T-helper 17 cell (primary cell): ENCODE results near the gene NCKAP1. TPM values are rescaled to one million over a fixed set of nuclear protein-coding genes. Genes with fewer than 3 reads are reported as not detected.

Experiments
- ATAC-seq: fragments of 150-1000 bp; cut with Tn5 transposase; 2 replicates; pipeline ENCODE4 v1.10.0; 2021; ENCODE audit warnings: mild to moderate bottlenecking, moderate library complexity
- DNase-seq, 3 donors: peaks; one replicate each; pipeline versions ENCODE4 v3.0.0 to v3.0.0-alpha.2; 2020 to 2021
- H3K9me3 ChIP-seq: one replicate; pipeline ENCODE4 v1.7.0; 2013; ENCODE audit warnings: low read length, mild to moderate bottlenecking; ENCODE audit not compliant: control insufficient read depth, poor library complexity, severe bottlenecking
- H3K27ac Mint-ChIP-seq: one replicate; pipeline ENCODE4 v1.8.0; 2022; ENCODE audit warnings: mild to moderate bottlenecking, moderate library complexity, mixed read lengths
- H3K27me3 Mint-ChIP-seq: one replicate; pipeline ENCODE4 v1.8.0; 2022; ENCODE audit warnings: mixed read lengths
- H3K36me3 Mint-ChIP-seq: one replicate; pipeline ENCODE4 v1.8.0; 2022; ENCODE audit warnings: low read depth, mixed read lengths
- H3K4me1 Mint-ChIP-seq: one replicate; pipeline ENCODE4 v1.8.0; 2022; ENCODE audit warnings: mild to moderate bottlenecking, mixed read lengths
- H3K4me3 Mint-ChIP-seq: one replicate; pipeline ENCODE4 v1.8.0; 2022; ENCODE audit warnings: mild to moderate bottlenecking, moderate library complexity, mixed read lengths
- total RNA-seq, 4 donors: library from RNA in 2 of 4; stranded (reverse) in 2 of 4; gene quantifications; one replicate each; pipeline ENCODE4 v1.2.3 and lab custom pipeline; 2022 to 2026

NCKAP1 gene
- total RNA-seq, 2 donors from 2014 or later, result 6.9 to 13.9 TPM

GRCh38 chr2:182916417-182916816 lies 121.8 kb downstream of the NCKAP1 start:
- no peaks in the 10 kb centered on the region for H3K9me3 ChIP-seq
- H3K27me3 Mint-ChIP-seq, result no peaks in the 10 kb centered on the region
- H3K4me3 Mint-ChIP-seq, result no peak overlapping the region

GRCh38 chr2:182915369-182916326 lies 122.6 kb downstream of the NCKAP1 start:
- H3K4me1 Mint-ChIP-seq, result no peaks in the 10 kb centered on the region
- no peaks in the 10 kb centered on the region for H3K36me3 Mint-ChIP-seq
- DNase-seq (no peak), ATAC-seq (no peak)
- H3K27me3 Mint-ChIP-seq, result no peaks in the 10 kb centered on the region
- no peak overlapping the region for H3K27ac Mint-ChIP-seq
- H3K4me3 Mint-ChIP-seq, result no peak overlapping the region
- no peaks in the 10 kb centered on the region for H3K9me3 ChIP-seq

More at GRCh38 chr2:182916417-182916816, 121.8 kb downstream of the NCKAP1 start:
- Mint-ChIP-seq H3K27ac (no peak overlapping the region), H3K4me1 (no peaks in the 10 kb centered on the region), H3K36me3 (peaks cover 2% of the 10 kb centered on the region)
- ATAC-seq (no peak), DNase-seq (no peak)

GRCh38 chr2:182914852-182915251 lies 123.4 kb downstream of the NCKAP1 start:
- DNase-seq (no peak), ATAC-seq (no peak)
- Mint-ChIP-seq H3K27ac (no peak overlapping the region), H3K36me3 (no peaks in the 10 kb centered on the region), H3K4me1 (no peaks in the 10 kb centered on the region), H3K27me3 (no peaks in the 10 kb centered on the region), H3K4me3 (no peak overlapping the region)
- no peaks in the 10 kb centered on the region for H3K9me3 ChIP-seq

GRCh38 chr2:182913064-182913463 lies 125.2 kb downstream of the NCKAP1 start:
- Mint-ChIP-seq H3K27me3 (no peaks in the 10 kb centered on the region), H3K4me3 (no peak overlapping the region), H3K27ac (no peak overlapping the region), H3K4me1 (no peaks in the 10 kb centered on the region), H3K36me3 (peaks cover 2% of the 10 kb centered on the region)
- no peaks in the 10 kb centered on the region for H3K9me3 ChIP-seq
- DNase-seq (no peak), ATAC-seq (no peak)

GRCh38 chr2:182912518-182912915 lies 125.7 kb downstream of the NCKAP1 start:
- Mint-ChIP-seq H3K27me3 (no peaks in the 10 kb centered on the region), H3K27ac (no peak overlapping the region), H3K4me3 (no peak overlapping the region), H3K36me3 (peaks cover 2% of the 10 kb centered on the region), H3K4me1 (no peaks in the 10 kb centered on the region)
- ATAC-seq, result no peak
- H3K9me3 ChIP-seq, result no peaks in the 10 kb centered on the region
- no peak for DNase-seq

- Mint-ChIP-seq H3K4me3 (no peak overlapping the region), H3K27ac (no peak overlapping the region), H3K36me3 (peaks cover 2% of the 10 kb centered on the region), H3K4me1 (no peaks in the 10 kb centered on the region), H3K27me3 (no peaks in the 10 kb centered on the region)
- no peak for DNase-seq
- ATAC-seq, result no peak
- no peaks in the 10 kb centered on the region for H3K9me3 ChIP-seq
Measured at GRCh38 chr2:182911813-182912517, 126.3 kb downstream of the NCKAP1 start.

- H3K9me3 ChIP-seq, result no peaks in the 10 kb centered on the region
- no peak for ATAC-seq
- no peaks in the 10 kb centered on the region for H3K4me1 Mint-ChIP-seq
- H3K4me3 Mint-ChIP-seq, result no peak overlapping the region
- H3K27ac Mint-ChIP-seq, result no peak overlapping the region
- no peaks in the 10 kb centered on the region for H3K27me3 Mint-ChIP-seq
- H3K36me3 Mint-ChIP-seq, result peaks cover 2% of the 10 kb centered on the region
- no peak for DNase-seq
Measured at GRCh38 chr2:182910965-182911364, 127.3 kb downstream of the NCKAP1 start.

- H3K27ac Mint-ChIP-seq, result no peak overlapping the region
- H3K27me3 Mint-ChIP-seq, result no peaks in the 10 kb centered on the region
- no peak for ATAC-seq
- H3K4me3 Mint-ChIP-seq, result no peak overlapping the region
- H3K4me1 Mint-ChIP-seq, result no peaks in the 10 kb centered on the region
- H3K36me3 Mint-ChIP-seq, result peaks cover 2% of the 10 kb centered on the region
- DNase-seq, result no peak
- H3K9me3 ChIP-seq, result no peaks in the 10 kb centered on the region
Measured at GRCh38 chr2:182907081-182907830, 131.0 kb downstream of the NCKAP1 start.

- Mint-ChIP-seq H3K36me3 (peaks cover 2% of the 10 kb centered on the region), H3K27me3 (no peaks in the 10 kb centered on the region), H3K27ac (peak overlapping the region; percentile 6), H3K4me3 (no peak overlapping the region), H3K4me1 (no peaks in the 10 kb centered on the region)
- no peaks in the 10 kb centered on the region for H3K9me3 ChIP-seq
- no peak for ATAC-seq
- no peak for DNase-seq
Measured at GRCh38 chr2:182906454-182906853, 131.8 kb downstream of the NCKAP1 start.

GRCh38 chr2:182904844-182905243 lies 133.4 kb downstream of the NCKAP1 start:
- peaks cover 2% of the 10 kb centered on the region for H3K36me3 Mint-ChIP-seq
- no peak overlapping the region for H3K27ac Mint-ChIP-seq
- ATAC-seq, result no peak

GRCh38 chr2:182903566-182903965 lies 134.7 kb downstream of the NCKAP1 start:
- no peaks in the 10 kb centered on the region for H3K9me3 ChIP-seq
- H3K27me3 Mint-ChIP-seq, result no peaks in the 10 kb centered on the region
- no peaks in the 10 kb centered on the region for H3K36me3 Mint-ChIP-seq
- no peak overlapping the region for H3K4me3 Mint-ChIP-seq
- no peak for DNase-seq
- no peak overlapping the region for H3K27ac Mint-ChIP-seq
- H3K4me1 Mint-ChIP-seq, result no peaks in the 10 kb centered on the region
- no peak for ATAC-seq

More at GRCh38 chr2:182904844-182905243, 133.4 kb downstream of the NCKAP1 start:
- Mint-ChIP-seq H3K27me3 (no peaks in the 10 kb centered on the region), H3K4me3 (no peak overlapping the region), H3K4me1 (no peaks in the 10 kb centered on the region)
- no peaks in the 10 kb centered on the region for H3K9me3 ChIP-seq
- DNase-seq, result no peak

- no peaks in the 10 kb centered on the region for H3K9me3 ChIP-seq
- Mint-ChIP-seq H3K27ac (no peak overlapping the region), H3K36me3 (no peaks in the 10 kb centered on the region), H3K27me3 (no peaks in the 10 kb centered on the region), H3K4me3 (no peak overlapping the region), H3K4me1 (no peaks in the 10 kb centered on the region)
- DNase-seq, result no peak
- no peak for ATAC-seq
Measured at GRCh38 chr2:182901748-182902147, 136.5 kb downstream of the NCKAP1 start.

GRCh38 chr2:182898718-182899117 lies 139.5 kb downstream of the NCKAP1 start:
- no peak for ATAC-seq
- H3K27me3 Mint-ChIP-seq, result peaks cover 5% of the 10 kb centered on the region
- no peak for DNase-seq
- H3K4me3 Mint-ChIP-seq, result no peak overlapping the region
- no peaks in the 10 kb centered on the region for H3K36me3 Mint-ChIP-seq
- peaks cover 3% of the 10 kb centered on the region for H3K4me1 Mint-ChIP-seq
- no peaks in the 10 kb centered on the region for H3K9me3 ChIP-seq
- no peak overlapping the region for H3K27ac Mint-ChIP-seq
